Ascending aorta (tissue), 2 donors: Measurements from ENCODE around the gene ABHD11. TPM values are rescaled to one million over a fixed set of nuclear protein-coding genes. Genes with fewer than 3 reads are reported as not detected.
"Not testable (repeated sequence)": the region's sequence is repeated elsewhere in the genome, so short reads cannot be mapped to it uniquely, and the experiment has no call there.

ENCODE experiments used
- DNase-seq, 2 donors: peaks; one replicate each; pipeline ENCODE4 v3.0.0-alpha.2; 2019; ENCODE audit warnings: low spot score in 2 of 2
- H3K27ac ChIP-seq, 2 donors: fragments of 200-600 bp; sonication (generic); one replicate each; pipeline ENCODE4 v1.5.1; 2016 to 2017; ENCODE audit warnings: mild to moderate bottlenecking in 1 of 2
- H3K27me3 ChIP-seq: fragments of 200-600 bp; sonication (generic); one replicate; pipeline ENCODE4 v1.5.1; 2017
- H3K36me3 ChIP-seq, 2 donors: fragments of 200-600 bp; sonication (generic); one replicate each; pipeline ENCODE4 v1.5.1; 2016
- H3K4me1 ChIP-seq, 2 donors: fragments of 200-600 bp; sonication (generic); one replicate each; pipeline ENCODE4 v1.5.1; 2016 to 2017; ENCODE audit warnings: mild to moderate bottlenecking in 1 of 2
- H3K4me3 ChIP-seq, 2 donors: fragments of 200-600 bp; sonication (generic); one replicate each; pipeline ENCODE4 v1.5.1; 2016 to 2017; ENCODE audit warnings: mild to moderate bottlenecking in 1 of 2
- H3K9me3 ChIP-seq, 2 donors: fragments of 200-600 bp; sonication (generic); one replicate each; pipeline ENCODE4 v1.5.1; 2016
- CTCF ChIP-seq, 3 experiments: fragments of 200-600 bp in 2 of 3; fragments of 450-650 bp in 1 of 3; sonication (generic) in 2 of 3; IDR thresholded peaks; one replicate each; pipeline ENCODE4 v1.5.1; 2016 to 2019; ENCODE audit warnings: antibody characterized with exemption in 3 of 3, mild to moderate bottlenecking in 1 of 3, moderate library complexity in 1 of 3
- intact Hi-C: fragments of 100-400 bp; cut with DNase I; formaldehyde crosslinking; loops from one replicate; pipeline ENCODE4 v1.15.1; 2023
- total RNA-seq: library from RNA; depleted of rRNA; stranded (reverse); fragments of >200 nt; gene quantifications from one replicate; pipeline ENCODE4 v1.1.0, GENCODE V29; 2016

ABHD11 gene
- total RNA-seq, 1 donor from 2014 or later = 55.7 TPM

- peak in 1 of 2 donors; percentile 88 for DNase-seq
- peaks cover 19 to 37% of the 10 kb centered on the region in 2 donors for H3K4me1 ChIP-seq
These were observed 17.2 kb downstream of the ABHD11 start for GRCh38 chr7:73721377-73721817.

GRCh38 chr7:73720443-73720842 lies 18.2 kb downstream of the ABHD11 start:
- intact Hi-C loops = loop anchor here (2.0 kb wide), 1 partner anchor 52 kb away; no protein-coding TSS in a partner anchor
- Histone ChIP-seq H3K4me1 (peaks cover 20 to 43% of the 10 kb centered on the region in 2 donors), H3K27ac (peak overlapping the region in 1 of 2 donors; percentile 56)

More at GRCh38 chr7:73721377-73721817, 17.2 kb downstream of the ABHD11 start:
- Histone ChIP-seq H3K9me3 (no peaks in the 10 kb centered on the region), H3K27me3 (no peaks in the 10 kb centered on the region), H3K4me3 (no peak overlapping the region), H3K36me3 (no peaks in the 10 kb centered on the region), H3K27ac (peak overlapping the region; percentile 37 to 56)
- intact Hi-C loops = loop anchor here (2.0 kb wide), 1 partner anchor 53 kb away; no protein-coding TSS in a partner anchor
- no peak for TF ChIP-seq CTCF (IDR thresholded peaks at IDR 0.05)

GRCh38 chr7:73719806-73720169 lies 18.8 kb downstream of the ABHD11 start:
- Histone ChIP-seq H3K27me3 (no peaks in the 10 kb centered on the region), H3K36me3 (no peaks in the 10 kb centered on the region), H3K4me3 (peak overlapping the region; percentile 93 to 97), H3K9me3 (no peaks in the 10 kb centered on the region), H3K4me1 (peaks cover 20 to 43% of the 10 kb centered on the region in 2 donors), H3K27ac (peak overlapping the region in 1 of 2 donors; percentile 56)
- DNase-seq = no peak
- TF ChIP-seq CTCF (IDR thresholded peaks at IDR 0.05) = no peak
- intact Hi-C loops = loop anchor here (2.0 kb wide), 2 partner anchors 37 to 51 kb away; partner anchors contain the start of genes BUD23 and DNAJC30

More at GRCh38 chr7:73720443-73720842, 18.2 kb downstream of the ABHD11 start:
- not testable (repeated sequence) for DNase-seq, H3K9me3 ChIP-seq, H3K27me3 ChIP-seq, H3K36me3 ChIP-seq, H3K4me3 ChIP-seq

GRCh38 chr7:73718905-73719805 lies 19.4 kb downstream of the ABHD11 start, which contains the start of gene STX1A:
TSS of gene STX1A (minus strand) at chr7:73719669. CDS start at chr7:73719631, 38 bp downstream.
- H3K27ac ChIP-seq = peak within 1 kb of the TSS in 1 of 2 donors; percentile 72
- no peak for TF ChIP-seq CTCF (IDR thresholded peaks at IDR 0.05)
- peak in 1 of 2 donors; percentile 81 for DNase-seq
- H3K9me3 ChIP-seq = no peaks in the 10 kb centered on the region
- intact Hi-C loops = loop anchor here (2.0 kb wide), 1 partner anchor 36 kb away; the partner anchor contains the start of genes BUD23 and DNAJC30
- peaks cover 20 to 43% of the 10 kb centered on the region in 2 donors for H3K4me1 ChIP-seq
- H3K4me3 ChIP-seq = peak within 1 kb of the TSS; percentile 93 to 97
- H3K36me3 ChIP-seq = no peaks in the 10 kb centered on the region
- H3K27me3 ChIP-seq = no peaks in the 10 kb centered on the region

GRCh38 chr7:73718438-73718881 lies 20.1 kb downstream of the ABHD11 start:
- intact Hi-C loops = loop anchor here (2.0 kb wide), 1 partner anchor 36 kb away; the partner anchor contains the start of genes BUD23 and DNAJC30

More at GRCh38 chr7:73718438-73718881, 20.1 kb downstream of the ABHD11 start:
- TF ChIP-seq CTCF (IDR thresholded peaks at IDR 0.05) = no peak
- H3K27me3 ChIP-seq = no peaks in the 10 kb centered on the region
- H3K36me3 ChIP-seq = no peaks in the 10 kb centered on the region
- peak overlapping the region; percentile 17 to 51 for H3K27ac ChIP-seq
- no peak for DNase-seq
- peaks cover 20 to 43% of the 10 kb centered on the region in 2 donors for H3K4me1 ChIP-seq
- H3K9me3 ChIP-seq = no peaks in the 10 kb centered on the region
- H3K4me3 ChIP-seq = peak overlapping the region; percentile 93 to 97
